GM18861 (cell line): Measurements from ENCODE around the gene SMPD3.

Source experiments
- ATAC-seq: cut with Tn5 transposase; IDR thresholded peaks from one replicate; pipeline ENCODE4 v1.9.1; 2021; ENCODE audit not compliant: unreplicated experiment

SMPD3 gene

DNA sequence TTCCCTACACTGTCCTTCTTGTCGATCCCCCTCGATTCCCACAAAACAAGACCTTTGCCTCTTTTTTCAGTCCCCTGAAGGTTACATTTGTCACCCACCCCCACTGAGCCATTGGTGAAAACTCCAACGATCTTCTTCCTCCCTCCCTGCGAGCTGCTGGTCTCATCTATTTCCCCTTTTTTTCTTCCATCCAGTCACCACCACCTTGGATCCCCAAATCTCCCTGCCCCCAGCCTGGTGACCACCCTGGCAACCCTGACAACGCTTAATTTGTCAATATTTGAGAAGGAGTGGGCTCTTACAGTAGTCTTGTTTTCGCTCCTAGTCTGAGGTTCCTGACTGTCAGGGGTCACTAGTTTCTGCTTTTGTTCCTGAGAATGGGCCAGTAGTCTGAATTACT is 62.9 kb downstream of the SMPD3 start:
- ATAC-seq = no peak

DNA sequence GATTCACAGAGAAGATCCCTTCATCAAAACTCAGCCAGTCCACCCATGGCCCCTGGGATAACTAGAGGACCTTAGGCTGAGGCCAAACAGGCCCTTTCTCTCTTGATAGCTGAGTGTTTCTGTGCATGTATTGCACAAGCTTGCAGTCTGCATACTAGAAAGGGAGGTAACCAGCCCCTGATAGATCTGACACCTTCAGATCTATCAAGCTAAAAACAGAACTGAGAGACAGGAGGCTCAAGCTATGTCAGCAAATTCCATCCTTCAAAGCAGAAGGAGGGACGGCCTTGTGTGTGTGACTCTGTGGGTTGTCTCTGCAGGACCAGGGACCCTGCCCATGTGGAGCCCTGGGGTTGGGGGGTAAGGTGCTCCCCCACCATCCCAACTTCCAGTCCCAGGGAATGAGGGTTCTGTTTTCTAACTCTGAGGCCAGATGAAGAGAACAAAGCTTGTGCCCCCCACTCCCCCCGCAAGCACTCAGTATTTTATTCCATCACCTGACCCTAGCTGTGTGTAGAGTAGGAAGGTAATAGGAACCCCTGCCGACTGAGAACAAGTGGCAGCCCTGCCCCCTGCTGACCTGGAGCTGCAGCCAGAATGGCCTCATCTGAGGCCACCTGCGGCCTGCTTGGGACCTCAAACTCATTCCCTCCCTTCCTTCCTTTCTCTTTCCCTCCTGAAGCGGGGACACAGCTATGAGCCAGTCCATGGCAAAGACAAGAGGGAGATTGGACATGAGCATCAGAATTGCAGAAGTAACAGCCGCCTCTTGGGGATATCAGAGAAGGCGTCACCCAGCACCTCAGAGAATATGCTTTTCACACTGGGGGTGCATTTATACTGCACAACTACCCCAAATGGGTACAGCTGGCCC is 63.8 kb downstream of the SMPD3 start:
- no peak for ATAC-seq

DNA sequence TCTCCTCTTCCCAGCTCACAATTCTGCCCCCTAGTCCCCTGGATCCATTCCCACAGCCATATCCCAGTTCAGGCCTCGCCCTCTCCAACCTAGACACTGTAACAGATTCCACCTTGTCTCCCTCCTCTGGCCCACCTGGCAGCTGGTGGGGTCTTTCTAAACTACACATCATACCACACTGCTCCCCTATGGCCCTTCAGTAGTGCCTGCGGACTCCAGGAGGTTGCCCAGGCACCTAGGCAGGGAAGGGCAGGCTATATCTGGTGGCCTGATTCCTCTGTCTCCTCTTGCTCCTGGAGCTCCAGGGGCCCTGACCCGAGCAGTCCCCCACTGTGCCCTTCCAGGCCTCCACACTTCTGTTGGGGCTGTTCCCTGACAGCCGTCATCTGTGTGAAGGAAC is 64.5 kb downstream of the SMPD3 start:
- ATAC-seq = no peak

DNA sequence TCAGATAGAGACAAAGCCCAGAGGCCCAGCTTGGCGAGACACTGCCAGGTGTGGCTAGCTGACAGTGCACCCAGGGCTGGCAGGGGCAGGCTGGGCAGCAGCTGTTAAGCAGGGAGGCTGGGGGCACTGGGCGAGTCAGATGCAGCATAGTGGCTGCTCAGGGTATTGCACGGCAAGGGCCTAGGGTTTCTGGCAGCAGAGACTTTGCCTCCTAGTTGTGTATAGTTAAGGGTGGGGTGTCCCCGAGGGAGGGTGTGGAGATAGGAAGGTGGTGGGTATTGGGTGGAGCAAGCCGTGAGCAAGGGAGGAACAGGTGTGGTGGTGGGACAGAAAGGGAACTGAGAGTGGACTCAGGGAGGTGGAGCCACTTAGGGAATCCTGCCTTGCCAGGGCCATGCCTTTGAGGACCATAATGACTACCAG is 66.0 kb downstream of the SMPD3 start:
- ATAC-seq = no peak

DNA sequence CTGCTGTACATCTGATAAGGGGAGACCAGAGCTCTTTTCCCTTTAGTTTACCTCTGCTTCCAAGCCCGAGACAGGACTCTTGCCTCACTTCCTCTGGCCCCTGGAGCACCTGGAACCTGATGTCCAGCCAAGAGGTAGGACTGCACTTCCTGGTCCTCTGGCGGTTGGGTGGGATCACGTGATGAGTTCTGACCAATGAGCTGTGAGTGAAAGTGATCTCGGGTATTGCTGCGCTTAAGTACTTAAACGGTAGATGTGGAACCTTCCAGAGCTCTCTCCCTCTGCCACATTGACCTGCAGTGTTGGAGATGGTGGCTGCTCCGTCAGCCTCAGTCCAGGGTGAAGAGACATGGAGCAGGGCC is 67.0 kb downstream of the SMPD3 start:
- no peak for ATAC-seq

DNA sequence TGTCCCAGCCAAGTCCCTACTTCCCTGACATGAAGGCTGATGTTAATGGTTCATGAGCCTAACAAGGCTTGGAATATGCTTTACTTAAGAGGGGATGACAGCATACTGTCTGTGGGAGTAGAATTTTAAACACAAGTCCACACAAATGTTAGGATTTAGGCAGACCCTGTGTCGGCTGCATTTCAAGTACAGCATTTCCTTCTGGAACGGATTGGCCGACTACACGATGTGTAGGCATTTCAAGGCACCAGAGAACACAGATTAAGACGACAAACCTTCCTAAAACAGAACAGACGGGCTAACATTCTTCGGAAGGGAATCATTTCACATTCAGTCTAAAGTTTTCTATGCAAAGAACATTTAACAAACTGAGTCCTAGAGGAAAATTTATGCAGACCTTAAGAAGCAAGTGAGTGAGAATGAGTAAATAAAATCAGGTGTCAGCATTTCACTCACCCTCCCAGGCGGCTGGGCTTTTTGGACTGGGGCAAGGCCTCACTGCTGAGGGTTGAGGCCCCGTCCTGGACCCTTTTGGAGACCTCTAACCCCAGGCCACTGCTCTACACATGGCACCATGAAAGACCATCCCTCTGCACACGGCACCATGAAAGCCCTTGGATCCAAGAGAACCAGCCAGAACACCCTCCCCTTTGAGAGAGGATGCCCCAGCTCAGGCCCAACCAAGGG is 67.5 kb downstream of the SMPD3 start:
- no peak for ATAC-seq

DNA sequence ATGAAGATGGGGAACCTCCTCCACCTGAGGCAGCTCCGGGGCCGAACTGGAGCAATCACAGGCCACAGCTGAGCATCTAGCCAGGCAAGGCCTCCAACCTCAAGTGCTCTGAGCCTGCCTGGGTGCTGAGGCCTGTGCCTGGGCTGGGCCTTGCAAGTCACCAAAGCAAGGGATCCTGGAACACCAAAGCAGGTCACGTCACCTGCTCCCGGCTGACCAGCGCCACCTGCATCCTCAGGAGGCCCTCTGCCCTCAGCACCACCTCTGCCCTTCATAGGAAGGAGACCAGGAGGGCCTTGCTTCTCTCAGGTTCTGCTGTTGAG is 68.0 kb downstream of the SMPD3 start:
- no peak for ATAC-seq

DNA sequence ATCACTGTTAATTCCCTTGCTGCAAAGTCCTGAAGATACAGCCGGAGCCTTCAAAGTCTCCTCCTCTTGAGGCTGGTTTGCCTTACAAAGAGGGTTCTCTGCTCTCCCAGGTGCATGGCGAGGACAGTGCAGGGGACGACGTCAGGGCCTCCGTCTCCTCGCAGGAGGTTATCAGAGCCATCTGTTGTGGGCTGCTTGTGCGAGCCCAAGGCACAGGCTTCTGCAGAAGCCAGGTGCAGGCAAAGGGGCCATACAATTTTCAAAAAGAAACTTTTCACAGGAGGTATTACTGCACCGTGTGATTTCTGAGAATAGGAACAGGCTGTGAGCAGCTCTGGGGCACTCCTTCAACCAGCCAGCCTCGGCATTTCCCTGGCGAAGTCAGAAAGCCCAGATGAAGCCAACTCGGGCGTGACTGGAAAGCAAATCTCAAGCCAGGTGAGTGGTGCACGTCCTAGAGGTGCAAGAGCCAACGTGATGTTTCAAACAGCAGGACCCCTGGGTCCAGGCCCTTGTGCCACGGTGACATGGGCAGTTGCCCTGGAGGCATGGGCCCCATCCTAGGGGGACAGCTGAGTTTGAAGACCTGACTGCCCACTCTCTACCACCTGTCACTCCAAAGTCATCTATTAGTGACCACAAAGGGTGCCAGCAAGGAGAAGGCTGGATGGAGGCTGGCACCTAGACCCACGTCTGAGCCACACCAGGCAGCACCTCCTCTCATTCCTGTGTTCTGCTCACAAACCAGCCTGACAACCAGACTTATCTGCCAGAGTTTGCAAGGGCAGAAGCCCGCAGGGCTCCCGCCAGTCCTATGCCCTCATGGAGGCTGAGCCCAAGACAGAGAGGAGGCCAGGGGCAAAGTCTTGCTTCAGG is 68.6 kb downstream of the SMPD3 start:
- no peak for ATAC-seq

DNA sequence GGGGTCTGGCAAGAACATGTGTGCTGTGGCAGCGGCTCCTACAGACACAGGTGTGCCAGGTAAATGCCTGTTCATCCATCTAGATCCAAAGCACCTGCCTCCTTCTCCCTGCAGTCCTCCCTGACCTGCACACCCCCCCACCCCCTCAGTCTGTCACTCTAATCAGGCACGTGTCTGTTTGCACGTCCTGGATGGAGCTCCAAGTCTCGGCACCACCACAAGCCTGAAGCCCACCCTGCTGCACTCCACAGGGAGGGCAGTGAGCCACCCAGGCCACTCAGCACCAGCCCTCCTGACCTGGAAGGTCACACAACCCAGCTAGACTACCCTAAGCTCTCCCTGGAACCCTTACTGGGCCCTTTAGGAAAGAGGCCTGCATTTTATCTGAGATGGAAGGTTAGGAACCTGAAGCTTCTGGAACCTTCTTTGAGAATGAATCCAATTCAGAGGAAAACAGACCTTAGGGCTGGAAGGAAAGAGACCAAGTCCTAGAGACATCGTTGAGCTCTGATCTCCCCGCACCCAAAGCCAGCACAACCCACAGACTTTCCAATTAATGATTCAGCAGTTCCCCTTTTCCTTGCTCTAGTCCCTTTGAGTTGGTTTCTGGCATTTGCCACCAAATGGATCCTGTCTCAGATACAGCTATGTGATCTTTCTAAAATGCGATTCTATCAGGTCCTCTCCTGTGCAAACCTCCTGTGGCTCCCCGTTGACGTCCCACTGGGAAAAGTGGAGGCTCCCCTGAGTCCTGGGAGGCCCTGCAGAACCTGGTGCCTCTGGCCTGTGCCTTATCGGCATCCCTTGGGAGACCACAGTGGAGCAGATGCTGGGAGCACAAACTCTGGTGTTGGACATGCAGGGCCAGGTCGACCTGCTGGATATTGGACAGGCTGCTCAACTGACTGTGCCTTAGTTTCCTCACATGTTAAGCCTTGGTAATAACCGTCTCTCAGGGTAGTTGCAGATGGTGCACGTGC is 69.6 kb downstream of the SMPD3 start:
- no peak for ATAC-seq

DNA sequence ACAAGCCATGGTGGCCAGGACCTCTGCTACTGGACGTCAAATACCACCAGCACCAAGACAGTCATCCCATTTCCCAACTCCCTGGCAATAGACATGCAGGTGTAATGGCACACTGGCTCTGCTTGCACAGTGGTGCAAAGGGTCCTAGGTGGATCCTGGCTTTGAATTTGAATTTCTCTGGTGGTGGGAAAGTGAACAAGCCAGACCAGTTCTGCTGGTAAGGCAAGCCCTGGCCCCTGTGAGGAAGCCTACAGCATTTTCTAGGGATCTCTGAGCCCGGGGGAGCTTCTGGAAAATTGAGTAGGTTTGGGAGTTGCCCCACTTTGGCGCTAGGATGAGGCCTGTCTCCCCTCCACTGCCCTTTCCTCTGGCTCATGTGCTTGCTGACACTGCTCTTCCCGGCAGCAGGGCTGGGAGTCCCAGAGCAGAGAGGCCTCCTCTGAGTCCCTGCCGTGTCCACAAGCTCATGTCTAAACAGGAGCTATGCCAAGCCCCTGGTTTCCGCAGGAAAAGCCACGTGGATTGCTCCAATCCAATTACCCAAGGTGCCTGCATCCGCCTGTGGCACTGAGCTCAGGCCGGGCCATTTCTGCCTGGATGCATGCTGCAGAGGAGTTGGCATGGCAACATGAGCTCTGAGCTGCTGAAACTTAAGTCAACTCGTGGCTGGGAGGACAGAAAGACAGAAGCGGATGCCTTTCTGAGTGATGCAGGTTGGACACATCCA is 70.5 kb downstream of the SMPD3 start:
- no peak for ATAC-seq

DNA sequence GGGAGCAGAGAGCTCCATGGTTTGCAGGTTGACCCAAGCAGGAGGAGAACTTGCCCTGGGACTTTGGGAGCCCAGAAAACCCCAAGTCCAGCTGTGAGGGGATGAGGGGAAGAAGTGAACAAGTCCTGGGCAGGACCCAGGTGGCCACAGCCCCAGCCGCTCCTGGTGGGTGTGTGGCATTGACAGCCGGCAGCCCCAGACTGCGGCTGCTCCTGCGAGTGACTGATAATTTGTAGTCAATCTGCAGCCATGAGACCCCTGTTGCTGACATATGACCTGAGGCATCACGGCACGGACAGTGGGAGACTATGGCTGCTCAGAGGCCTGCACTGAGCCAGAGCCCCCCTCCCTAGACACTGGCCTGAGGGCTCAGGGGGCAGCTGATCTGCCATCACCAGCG is 71.1 kb downstream of the SMPD3 start:
- no peak for ATAC-seq

DNA sequence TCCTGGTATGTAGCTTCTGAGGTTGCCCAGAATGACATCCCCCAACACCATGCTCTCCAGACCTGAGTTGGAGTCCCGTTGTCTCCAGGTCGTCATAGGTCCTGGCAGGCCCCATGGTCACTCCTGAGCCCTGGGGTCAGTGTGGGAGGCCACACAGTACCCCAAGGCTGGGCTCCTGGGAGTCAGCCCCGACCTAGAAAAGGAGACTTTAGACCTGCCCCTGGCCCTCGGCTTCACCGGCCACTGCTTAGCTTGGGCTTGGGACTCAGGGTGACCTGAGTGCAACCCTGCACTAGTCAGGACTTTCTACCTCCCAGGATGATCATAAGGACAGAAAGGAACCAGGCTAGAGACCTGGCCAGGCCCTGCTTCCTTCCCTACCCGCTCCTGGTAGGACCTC is 71.7 kb downstream of the SMPD3 start:
- no peak for ATAC-seq

DNA sequence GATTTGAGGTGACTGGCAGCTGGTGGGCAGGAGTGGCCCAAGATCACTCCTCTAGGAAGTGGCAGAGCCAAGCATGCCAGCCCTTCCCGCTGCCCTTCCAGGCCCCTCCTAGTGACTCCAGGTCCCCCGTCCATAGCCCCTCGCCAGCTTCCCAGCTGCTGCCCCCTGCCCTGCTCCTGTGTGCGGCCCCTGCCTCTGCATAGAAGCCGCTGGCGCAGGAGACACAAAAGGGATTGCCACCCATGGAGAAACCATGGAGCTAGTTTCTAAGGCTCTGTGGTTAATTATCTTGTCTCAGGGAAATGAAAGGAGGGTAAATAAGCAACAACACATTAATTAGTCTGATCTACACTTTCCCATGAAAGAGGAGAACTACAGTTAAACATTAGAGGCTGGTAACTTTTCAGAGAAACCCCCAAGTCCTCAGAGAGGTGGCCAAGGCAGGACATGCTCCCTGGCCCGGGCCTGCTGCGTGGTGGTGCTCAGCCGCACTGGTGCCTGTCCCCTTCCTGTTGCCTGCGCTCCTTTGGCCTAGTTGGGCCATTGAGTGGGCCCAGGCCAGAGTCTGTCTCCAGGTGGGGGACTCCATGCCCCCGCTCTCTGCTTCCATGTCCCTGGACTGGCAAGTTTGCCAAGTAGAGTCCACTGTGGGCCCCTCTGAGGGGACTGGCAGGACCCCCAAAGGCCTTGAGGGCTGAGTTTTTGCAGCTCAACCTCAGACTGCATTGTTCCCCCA is 72.3 kb downstream of the SMPD3 start:
- no peak for ATAC-seq

DNA sequence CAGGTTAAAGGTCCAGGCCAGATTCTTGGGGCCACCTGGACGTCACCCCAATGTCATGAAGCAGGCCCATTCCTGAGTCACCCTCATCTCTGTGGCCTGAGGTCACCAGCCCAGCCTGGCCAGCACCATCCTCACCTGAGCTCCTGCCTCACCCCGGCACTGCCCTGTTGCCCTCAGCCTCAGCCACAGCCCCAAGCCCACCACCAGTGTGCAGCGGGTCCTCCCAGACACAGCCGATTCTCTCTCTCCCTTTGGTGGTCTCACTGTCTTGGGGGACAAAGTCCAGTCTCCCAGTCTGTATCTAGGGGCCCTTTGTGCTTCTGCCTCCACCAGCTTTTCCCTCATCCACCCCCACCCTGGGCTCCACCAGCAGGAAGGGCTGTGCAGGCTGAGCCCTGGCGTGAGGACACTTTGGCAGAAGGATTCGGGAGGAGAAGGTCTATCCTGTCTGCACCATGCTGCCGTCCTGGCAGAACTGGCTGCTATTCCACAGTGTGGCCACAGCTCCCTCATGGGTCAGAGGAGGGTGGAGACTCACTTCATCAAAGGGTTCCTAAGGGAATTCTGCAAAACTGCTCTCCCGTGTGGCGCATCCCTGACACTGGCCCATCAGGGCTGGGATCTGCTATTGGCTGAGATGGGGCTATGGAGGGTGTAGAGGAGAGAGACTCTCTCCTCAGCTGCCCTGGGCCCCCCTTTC is 73.2 kb downstream of the SMPD3 start:
- no peak for ATAC-seq

DNA sequence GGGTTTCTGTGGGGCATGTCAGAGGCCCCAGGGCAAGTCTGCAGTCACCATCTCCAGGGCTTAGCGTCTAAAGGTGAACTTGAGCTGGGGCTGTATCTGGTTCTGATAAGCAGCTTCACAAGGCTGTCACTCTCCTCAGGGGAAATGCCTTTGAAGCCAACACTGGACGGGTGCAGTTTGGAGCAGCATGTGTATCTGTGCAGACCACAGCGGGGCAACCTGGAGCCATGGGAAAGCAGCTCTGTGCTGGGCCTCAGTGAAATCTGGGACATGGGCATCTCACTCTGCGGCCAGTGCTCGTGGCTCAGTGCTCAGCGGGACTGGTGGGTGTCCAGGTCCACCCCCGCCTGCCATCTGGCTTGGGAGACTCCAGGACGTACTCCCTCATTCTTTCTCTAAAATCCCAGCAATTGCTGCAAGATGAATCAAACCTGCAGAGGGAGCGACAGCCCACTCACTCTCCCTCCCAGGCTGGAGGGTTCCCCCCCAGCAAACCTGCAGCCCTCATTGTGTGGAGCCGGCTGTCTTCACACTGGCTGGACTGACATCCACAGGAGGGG is 74.0 kb downstream of the SMPD3 start:
- ATAC-seq = no peak

DNA sequence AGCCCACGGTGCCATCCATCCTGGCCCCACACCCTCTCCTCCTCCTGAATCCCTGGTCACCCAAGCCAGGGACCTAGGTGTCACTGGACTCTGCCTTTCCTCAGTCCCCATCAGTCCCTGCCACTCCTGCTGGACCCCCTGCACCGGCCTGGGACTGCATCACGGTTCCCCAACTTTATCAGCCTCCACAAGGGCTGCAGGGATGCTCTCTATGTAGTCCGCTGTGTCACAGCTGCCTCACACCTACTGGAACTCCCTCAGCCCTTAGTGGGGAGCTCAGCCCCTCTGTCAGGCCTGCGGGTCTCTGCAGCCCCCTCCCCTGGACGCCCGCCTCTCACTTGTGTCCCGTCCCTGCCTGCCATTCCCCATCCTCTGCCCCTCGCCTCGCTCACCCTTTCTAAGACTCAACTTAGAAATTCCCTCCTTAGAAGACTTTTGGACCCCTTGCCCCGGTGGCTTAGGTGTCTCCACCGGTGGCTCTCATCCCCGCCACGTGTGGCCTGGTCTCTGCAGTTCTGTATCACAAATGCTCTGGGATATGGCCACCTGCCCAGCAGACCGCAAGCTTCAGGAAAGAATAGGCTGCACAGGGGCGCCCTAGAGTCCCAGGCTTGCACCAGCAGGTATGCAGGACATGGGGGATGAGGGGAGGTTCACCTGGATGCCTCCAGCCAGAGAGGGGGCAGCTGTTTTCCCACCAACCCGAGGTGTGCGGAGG is 74.6 kb downstream of the SMPD3 start:
- ATAC-seq = no peak

DNA sequence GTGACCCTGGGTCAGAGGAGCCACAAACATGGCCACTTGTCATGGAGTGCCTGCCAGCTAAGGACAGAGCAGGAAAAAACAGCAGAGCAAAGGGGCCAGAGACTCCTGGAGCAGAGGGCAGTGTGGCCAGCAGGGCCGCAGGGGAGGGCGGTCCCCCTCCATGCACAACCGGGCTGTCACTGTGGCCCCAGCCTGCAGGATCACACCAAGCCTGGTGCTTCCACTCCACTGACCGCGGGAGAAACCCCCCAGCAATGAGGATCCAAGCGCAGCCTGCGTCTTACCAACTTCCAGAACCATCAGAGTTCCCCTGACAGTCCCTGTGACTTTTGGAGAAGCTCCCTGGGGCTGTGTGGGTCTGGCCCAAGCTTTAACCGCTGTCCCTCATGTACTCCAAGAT is 75.5 kb downstream of the SMPD3 start:
- ATAC-seq = no peak

DNA sequence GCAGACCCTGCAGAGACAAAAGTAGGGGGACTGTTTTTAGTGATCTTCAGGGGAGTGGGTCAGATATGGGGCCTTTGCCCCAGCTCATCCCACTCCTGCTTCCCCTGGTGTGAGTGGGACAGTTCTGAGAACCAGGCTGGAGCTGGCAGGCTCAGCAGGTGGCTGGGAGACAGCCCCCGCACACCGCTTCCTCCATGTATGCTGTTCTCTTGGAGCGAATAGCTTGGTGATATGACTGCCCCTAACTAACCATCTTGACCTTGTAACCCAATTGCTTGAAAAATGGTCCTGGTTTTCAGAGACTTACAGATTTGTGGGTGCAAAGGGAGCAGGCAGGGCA is 76.0 kb downstream of the SMPD3 start:
- ATAC-seq = no peak
